ENCODE data around the gene FBXO5.
"Not testable (repeated sequence)": the region's sequence is repeated elsewhere in the genome, so short reads cannot be mapped to it uniquely, and the experiment has no call there.

The FBXO5 gene

DNA sequence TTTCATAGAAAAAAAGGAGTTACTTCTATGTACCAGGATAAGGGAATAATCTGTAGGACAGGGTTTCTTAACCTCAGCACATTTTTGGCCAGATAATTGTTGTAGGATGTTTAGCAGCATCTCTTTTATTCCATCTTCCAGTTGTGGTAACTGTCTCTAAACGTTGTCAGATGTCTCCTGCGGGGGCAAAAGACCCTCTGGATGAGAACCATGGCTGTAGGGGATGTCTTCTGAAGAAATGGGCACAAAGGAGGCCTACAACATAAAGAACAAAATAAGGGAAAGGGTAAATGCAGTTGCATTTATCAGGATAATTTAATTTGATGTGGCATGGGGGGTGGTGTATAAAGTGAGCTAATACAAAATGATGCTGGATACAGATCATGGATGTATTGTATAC, 4.1 kb upstream of the FBXO5 start:
- DNase-seq (ENCODE audit: low read depth, low spot score): no peak

DNA sequence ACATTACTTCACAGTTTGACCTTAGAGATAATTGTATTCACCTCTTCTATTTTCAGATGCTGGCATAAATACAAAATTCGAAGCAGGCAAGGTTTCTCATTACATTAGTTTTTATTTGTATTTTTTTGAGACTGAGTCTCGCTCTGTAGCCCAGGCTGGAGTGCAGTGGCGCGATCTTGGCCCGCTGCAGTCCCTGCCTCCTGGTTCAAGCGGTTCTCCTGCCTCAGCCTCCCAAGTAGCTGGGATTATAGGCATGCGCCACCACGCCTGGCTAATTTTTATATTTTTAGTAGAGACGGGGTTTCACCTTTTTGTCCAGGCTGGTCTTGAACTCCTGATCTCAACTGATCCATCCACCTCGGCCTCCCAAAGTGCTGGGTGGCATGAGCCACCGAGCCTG, 2.5 kb upstream of the FBXO5 start:
- DNase-seq (ENCODE audit: low read depth, low spot score): not testable (repeated sequence)

DNA sequence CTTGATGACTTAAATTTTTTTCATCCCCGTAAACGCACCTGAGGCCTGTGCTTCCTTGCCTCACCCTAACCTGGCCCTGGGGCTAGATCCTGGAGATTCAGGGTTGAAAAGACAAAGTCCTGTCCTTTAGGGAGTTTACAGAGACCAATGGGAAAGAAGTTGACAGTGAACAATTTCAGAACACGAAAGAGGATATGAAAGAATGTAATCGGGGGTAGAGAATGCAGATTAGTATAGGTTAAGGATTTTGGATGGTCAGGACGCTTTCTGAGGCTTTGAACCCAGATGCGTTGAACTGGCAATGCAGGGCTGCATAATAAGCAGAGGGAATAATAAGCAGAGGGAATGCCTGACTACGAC, 1.7 kb upstream of the FBXO5 start:
- peak; percentile 43 for DNase-seq (ENCODE audit: low read depth, low spot score)

DNA sequence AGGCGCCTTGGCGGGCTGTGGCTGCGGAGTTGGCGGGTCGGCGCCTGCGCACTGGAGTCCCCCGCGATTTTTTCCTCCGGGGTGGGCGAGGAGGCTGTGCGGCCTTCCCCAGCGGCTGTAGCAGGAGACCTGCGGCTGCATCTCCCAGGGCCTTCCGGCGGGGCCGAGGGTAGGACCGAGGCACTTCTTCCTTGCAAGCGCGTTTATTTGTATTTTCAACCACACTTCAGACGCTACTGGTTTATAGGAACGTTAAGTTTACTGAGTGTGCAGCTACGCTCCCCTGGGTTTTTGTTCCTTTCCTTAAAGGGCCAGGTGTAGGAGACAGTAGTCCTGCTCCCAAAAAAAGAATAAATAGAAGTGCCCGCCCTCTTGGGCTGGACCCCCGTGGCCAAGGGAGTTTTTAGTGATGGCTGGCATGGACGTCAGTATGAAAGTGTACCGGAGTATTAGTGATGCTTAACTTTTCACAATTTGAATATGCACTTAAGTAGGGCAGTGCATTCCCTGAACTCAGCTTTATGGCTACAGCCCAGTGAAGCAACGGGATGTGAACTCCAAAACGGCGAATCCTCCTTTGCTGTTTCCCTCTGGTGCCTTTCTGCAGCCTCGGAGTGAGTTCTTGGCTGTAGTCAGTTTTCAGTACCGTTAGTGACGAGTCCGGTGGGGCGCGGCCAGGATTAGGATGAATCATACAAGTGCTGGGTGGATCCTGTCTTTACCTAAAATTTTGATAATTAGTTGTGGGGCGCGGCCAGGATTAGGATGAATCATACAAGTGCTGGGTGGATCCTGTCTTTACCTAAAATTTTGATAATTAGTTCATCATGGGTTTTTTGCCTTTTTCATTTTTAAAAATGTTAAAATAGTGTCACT, 1.0 kb upstream of the FBXO5 start:
- DNase-seq (ENCODE audit: low read depth, low spot score): peak; percentile 98

DNA sequence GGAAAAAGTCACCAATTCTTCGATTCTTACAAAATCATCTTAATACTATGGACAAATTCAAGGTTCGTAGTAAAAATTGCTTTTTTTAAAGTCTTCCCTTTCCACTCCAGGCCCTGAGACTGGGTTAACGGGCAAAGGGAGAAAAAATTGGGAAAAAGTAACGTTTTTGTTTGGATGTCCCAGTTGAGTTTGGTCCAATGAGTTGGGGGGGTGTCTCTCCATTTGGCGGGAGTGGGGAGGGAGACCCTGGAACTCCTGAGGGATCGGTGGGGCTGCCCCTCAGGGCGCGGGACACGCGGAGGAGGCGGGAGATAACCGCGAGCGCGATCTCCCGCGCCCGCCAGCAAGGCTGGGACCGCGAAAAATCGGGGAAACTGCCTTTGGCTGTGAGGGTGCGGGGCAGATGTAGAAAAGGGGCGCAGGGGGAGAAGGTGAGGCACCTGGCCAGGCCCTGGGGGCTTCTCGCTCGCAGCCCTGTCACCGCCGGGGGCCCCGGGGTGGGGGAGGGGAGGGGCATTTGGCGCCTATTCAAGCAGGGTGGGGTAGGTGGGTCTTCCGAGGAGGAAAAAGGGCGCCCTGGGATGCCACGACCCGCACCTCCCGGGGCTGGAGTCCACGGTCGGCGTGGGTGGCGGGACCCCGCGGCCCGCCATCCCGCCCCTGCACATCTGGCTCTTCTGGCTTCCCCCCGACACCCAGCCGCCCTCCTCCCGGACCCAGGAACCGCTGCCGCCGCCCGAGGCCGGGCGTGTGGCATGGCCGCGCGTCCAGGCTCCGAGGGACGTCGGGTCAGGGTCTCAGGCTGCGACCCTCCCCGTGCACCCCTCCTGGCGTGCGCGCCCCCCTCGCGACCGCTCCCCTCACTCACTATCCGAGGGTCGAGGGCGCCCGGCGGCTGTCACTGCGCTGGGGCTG, 595 bp downstream of the FBXO5 start:
- DNase-seq (ENCODE audit: low read depth, low spot score): peak; percentile 22

DNA sequence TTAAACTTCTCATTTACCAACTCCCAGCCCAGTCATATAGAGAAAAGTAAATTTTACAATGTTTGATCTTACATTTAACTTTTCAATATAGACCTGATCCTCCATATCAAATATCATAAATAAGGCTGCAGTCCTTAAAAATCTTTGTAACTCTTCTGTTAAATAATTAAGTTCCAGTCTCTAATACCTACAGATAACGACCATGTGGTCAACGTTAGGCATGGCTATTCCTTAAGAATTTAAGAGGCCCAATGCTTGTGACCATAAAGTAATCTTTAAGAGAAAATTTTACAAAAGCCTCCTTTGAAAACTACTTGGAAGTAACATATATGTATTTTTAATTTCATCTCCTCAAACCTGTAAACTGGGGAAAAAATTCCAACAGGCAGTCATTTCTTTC, 1.6 kb downstream of the FBXO5 start:
- no peak for DNase-seq (ENCODE audit: low read depth, low spot score)

DNA sequence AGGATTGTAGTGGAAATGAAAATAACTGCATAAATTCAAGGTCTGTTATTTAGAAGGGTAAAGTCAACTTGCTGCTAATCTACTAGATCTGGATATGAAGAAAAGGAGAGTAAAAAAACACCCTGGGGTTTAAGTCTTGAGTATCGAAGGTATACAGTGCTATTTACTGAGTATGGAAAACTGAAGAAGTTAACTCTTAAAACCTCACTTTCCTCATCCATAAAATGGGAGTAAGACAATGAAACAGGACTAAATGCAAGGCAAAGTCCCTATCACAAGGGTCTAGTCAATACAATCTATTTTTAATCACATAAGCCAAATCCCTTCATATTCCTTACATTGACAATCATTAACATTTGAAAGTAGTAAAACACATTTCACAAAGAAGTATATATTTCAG, 2.2 kb downstream of the FBXO5 start:
- no peak for DNase-seq (ENCODE audit: low read depth, low spot score)

DNA sequence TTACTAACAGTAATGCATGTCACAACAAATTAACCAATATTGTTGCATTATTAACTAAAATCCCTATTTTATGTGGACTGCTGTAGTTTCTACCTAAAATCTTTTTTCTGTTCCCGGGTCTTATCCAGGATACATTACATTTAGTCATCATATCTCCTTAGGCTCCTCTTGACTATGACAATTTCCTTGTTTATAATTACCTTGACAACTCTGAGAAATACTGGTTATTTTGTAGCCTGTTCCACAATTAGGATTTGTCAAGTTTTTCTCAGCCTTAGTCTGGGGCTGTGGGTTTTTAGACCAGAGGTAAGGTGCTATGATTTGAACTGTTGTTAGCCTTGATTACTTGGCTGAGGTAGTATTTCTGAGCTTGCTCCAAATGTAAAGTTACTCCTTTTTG, 3.7 kb downstream of the FBXO5 start:
- DNase-seq (ENCODE audit: low read depth, low spot score): no peak

DNA sequence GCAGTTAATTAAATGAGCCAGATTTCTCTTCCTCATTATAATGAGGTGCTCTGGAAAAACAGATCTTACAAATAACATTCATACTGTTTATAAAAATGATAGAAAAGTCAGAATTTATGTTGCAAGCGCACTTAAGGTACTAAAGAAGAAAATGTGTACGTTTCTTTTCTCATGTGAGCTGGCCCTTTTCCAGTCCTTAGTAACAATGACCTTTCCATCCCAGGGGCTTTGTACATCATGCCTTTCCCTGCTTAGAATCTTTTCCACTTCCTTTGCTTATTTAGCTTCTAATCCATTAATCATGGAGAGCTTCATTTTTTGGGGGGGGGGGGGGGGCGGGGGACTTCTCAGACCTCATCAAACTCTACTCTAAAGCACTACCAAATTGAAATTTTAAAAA, 4.8 kb downstream of the FBXO5 start:
- no peak for DNase-seq (ENCODE audit: low read depth, low spot score)

DNA sequence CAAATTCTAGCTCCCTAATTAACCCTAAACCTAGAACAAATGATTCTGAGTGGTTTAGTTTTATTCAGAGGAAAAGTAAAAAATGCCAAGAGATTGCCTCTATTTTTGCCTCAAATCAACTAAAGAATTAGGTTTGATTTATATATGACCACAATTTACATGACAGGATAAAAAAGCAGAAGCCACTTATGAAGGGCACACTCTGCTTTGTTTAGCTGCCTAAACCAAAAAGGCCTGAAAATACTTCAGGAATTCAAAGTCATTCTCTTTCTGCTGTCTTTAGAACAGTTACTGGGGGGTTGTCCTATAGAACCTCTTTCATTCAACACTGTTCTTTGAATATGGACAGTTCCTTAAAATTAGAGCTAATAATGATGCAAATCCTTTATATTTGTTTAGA, 5.3 kb downstream of the FBXO5 start:
- no peak for DNase-seq (ENCODE audit: low read depth, low spot score)

DNA sequence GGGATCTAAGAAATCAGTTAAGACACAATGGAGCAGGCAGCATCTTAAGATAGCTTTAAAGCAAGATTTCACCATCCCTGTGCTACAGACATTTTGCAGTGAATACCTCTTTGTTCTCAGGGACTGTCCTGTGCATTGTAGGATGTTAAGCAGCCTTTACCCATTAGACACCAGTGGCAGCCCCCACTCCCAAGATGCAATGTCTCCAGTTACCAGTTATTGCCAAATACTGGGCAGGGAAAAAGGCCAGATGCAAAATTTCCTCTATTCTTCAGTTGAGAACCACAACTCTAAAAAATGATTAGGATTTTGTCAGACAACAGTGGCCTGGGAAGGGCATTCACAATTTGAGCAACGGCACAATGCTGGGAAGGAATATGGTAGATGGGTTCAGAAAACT, 6.1 kb downstream of the FBXO5 start:
- no peak for DNase-seq (ENCODE audit: low read depth, low spot score)

DNA sequence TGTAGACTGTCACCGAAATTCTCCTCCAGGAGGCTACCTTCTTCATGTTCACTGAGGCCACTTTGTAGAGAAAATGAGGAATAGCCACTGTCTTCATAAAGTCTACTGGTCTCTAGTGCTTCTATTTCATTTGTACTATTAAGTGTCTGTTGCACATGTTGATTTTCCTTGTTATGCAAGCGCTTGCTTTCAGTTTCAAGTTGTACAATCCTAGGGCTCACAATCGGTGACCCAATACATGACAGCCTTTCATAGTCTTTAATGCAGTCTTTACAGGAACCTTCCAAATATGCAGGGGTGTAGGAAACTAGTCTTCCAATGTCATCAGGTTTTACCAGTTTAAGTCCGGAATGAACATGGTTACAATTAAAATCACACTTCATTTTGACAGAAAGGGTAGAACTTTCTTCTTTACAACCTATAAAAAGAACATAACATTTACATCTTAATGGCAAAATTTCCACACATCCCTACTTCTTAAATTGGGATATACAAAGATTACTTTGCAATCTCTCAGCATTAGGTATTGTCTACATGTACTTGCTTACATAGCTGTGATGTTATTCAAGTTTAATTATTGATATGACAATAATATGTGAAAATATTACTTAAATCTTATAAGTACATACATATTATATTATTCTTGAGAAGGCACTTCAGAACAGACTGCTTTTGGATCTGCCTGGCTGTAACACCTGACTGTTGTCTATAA, 7.5 kb downstream of the FBXO5 start:
- no peak for DNase-seq (ENCODE audit: low read depth, low spot score)

DNA sequence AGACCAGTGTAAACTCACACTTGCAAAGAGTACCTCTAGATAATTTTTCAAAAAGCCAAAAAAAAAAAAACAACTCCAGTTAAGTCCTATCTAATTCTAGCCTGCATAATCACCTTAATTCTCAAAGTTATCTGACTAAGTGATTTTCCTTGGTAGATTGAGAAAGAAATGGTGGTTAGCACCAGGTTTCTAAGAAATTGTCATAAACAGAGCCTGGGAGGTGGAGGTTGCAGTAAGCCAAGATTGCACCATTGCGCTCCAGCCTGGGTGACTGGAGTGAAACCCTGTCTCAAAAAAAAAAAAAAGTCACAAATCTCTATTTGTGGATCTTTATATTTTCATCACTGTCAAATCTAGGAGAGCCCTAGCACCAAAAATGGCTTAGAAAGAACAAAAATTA, 8.9 kb downstream of the FBXO5 start:
- DNase-seq (ENCODE audit: low read depth, low spot score): no peak

DNA sequence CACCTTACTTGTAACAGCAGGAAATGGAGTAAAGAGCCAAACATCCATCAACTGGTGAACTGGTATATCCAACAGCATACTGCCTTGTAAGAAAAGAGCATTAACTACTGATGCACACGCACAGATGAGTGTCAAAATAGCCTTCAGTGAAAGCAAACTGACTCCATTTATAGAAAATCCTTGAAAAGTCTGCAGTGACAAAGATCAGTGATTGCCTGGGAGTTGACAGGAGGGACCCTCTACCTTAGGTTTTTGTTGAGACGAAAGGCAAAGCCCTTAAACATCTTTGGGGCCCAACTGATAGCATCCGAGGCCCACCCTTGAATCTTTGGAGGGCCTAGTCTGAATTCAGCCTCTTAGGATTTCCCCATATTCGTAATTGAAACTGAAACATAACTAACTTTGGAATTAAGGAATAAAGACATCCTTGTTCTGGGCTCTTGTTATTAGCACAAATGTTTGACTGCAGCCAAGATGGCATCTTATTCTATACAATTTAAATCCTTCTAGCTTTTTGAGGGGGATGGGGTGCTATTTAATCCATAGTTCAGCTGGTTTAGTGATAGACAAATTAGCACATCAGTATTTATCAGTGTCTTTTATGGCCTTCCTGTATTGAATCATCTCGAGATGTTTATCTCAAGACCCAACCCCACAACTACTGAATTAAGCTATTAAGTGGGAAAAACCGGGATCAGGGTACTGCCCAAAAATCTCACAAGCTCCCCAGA, 13.0 kb downstream of the FBXO5 start:
- no peak for DNase-seq (ENCODE audit: low read depth, low spot score)

DNA sequence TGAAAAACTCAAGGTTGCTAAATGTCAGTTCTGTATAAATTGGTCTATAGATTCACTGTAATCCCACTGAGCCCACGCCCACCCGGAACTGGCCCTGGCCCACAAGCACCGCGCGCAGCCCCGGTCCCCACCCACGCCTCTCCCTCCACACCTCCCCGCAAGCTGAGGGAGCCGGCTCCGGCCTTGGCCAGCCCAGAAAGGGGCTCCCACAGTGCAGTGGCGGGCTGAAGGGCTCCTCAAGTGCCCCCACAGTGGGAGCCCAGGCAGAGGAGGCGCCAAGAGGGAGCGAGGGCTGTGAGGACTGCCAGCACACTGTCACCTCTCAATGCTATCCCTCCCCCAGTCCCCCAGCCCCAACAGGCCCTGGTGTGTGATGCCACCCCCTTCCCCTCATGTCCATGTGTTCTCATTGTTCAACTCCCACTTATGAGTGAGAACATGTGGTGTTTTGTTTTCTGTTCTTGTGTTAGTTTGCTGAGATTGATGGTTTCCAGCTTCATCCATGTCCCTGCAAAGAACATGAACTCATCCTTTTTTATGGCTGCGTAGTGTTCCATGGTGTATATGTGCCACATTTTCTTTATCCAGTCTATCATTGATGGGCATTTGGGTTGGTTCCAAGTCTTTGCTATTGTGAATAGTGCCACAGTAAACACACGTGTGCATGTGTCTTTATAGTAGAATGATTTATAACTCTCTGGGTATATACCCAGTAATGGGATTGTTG, 16.5 kb downstream of the FBXO5 start:
- DNase-seq (ENCODE audit: low read depth, low spot score): not testable (repeated sequence)

DNA sequence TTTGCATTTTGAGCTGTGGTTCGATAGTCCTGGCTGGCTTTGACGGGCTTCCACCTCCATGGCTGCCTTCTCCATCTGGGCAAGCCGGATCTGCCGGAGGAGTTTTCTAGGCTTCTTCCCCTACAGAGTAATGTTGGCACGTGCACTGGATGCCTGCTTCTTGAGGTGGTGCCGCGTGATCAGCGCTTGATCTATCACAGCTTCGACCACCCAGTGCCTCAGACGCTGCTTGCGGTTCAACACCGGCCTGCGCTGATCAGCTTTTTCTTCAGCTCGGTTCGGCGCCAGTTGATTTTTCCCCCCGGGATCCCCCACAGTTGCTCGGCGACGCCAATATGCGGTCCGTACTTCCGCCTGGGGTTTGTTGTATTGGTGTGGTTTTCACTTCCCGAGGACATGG, 23.5 kb downstream of the FBXO5 start:
- DNase-seq (ENCODE audit: low read depth, low spot score): no peak

DNA sequence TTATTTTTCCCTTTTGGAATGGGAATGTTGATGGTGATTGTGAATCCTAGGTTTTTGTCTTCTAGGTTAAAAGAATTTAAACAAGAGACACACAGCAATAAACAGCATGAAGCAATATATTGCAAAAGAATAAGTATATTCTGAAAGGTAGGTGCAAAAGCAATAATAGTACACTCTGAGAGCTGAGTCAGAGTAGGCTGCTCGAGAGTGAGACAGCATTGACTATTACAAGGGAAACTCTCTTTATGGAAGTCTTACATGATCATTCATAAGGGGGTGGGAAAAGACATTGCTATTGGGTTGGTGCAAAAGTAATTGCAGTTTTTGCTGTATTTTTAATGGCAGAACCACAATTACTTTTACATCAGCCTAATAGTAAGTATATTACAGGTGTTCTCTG, 25.0 kb downstream of the FBXO5 start:
- no peak for DNase-seq (ENCODE audit: low read depth, low spot score)

DNA sequence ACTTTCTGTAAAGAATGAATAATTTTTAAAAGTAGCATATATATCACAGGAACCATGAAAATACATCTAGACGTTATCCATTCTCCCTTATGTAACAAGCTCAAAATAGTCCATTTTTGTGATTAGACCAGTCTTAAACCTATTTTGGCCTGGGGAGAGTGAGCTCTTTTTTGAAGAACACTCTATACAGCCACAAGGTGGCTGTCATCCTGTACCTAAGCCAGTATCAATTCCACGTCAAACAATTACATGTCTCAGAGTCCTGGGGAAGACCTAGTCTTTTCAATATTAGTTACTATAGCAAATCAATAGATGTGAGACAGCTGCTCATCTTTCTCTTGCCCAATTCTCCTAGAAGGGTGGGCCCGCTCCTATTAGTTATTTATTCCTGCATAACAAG, 28.4 kb downstream of the FBXO5 start:
- no peak for DNase-seq (ENCODE audit: low read depth, low spot score)

DNA sequence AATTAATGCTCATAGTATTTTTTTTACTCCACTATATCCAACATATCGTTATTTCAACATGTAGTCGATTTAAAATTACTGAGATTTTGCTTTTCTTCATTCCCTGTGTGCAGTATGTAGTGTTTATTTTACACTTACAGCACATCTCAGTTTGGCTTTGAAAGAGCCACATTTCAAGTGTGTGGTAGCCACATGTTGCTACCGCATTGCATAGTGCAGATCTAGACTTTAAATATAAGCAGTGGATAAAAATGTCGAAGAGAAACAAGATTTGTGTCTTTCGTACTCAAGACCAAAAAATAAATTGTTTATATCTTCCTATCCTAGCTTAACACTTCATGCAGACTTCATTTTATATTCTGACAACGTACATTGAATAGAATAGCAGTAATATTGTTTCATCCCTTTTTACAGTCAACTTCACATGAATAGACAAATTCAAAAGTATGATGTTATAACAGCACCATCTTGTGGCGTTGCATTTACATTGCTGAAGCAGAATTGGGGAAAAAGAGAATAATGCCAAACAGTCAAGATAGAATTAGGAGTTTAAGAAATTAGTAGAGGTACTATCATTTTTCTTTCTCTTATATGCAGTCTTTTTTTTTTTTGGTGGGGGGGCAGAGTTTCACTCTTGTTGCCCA, 29.9 kb downstream of the FBXO5 start:
- DNase-seq (ENCODE audit: low read depth, low spot score): no peak

DNA sequence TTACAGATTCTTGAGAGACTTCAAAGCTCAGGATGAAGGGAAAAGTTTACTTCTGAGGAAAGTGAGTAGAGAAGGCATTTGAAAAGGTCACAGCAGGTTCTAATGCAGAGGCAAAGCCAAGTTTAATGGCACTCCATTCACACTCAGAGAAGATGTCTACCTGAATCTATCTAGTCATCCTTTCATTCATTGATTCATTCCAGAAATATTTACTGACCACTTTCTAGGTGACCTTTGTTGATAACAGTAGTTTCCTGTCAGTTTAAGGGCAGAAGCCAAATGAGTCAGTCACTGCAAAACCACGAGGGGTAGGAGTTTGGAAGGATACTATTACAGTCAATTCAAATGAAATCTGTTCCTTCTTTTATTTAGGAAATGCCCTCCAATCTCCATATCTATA, 30.8 kb downstream of the FBXO5 start:
- no peak for DNase-seq (ENCODE audit: low read depth, low spot score)

Measured in ELF-1 (cell line).